COLO829 (cell line): Measurements from ENCODE around the gene GCAT.

ENCODE experiments used
- DNase-seq: peaks from one replicate; pipeline ENCODE4 v3.0.0; 2012; ENCODE audit warnings: low spot score

The GCAT gene

DNA sequence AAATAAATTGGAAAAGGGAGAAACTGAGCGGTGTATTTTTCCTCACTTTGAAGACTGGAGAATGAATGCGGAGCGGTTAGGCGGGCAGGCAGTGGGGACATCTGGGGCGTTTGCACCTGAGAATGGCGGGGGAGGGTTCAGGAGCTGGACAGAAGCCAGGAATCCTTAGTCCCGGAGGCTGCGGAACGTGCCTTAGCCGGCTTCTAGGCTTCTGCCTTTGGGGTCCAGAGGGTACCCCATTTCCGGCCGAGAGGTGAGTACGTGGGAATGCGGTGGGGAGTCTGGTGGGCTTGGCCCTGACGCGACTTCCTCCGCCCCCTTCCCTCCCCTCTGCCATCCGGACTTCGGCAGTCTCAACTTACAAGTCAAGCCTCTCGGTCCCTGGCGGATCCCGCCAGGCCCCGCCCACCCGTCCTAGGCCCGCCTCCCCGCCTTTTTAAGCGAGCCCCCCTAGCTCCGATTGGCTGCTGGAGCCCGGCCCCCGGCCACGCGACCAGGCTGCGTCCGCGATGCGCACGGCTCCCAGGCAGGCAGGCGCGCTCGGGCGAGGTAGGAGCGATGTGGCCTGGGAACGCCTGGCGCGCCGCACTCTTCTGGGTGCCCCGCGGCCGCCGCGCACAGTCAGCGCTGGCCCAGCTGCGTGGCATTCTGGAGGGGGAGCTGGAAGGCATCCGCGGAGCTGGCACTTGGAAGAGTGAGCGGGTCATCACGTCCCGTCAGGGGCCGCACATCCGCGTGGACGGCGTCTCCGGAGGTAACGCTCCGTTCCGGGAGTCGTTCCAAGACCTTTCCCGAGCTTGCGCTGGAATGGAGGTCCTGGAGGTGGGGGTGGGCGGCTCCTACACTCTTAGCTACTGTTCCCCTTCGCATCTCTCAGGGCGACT lies at the start of gene GCAT:
GCAT (plus strand) TSS at position 525 of the 884 bp plus-strand sequence; CDS start at position 559, 34 bp downstream.
- peak; percentile 98 for DNase-seq

DNA sequence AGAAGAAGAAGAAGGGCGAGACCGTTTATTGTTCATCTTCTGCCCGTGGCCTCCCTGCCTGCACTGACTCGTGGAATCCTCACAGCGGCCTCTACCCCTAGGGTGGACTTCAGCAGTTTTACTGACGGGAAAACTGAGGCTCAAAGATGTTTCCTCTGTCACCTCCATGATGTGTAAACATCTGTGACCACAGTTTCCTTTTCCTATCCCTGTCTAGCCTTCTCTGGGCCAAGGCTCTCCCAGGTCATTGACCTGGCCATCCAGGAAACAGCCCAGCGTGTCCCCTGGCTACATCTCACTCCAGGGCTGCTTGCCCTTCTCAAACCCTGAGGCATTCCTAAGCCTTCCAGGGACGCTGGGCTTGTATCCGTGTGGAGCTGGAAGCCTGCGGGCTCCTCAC lies 49.0 kb upstream of the GCAT start:
- no peak for DNase-seq

DNA sequence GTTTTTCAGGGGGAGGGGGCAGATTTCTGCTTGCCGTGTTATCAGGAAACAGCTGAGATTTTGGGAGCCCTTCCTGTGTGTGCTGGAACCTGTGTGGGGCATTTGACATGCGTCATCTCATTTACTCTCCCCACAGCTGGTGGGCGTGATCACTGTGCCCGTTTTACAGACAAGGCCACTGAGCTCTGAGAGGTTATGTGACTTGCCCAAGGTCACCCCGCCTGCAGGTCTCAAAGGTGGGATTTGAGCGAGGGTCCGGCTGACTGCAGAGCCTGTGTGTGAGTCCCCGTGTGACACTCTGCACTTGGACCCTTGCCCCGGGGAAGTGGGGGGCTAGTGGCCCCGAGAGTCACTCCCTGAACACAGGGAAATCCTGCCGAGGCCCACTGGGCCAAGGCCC lies 48.5 kb upstream of the GCAT start:
- no peak for DNase-seq

DNA sequence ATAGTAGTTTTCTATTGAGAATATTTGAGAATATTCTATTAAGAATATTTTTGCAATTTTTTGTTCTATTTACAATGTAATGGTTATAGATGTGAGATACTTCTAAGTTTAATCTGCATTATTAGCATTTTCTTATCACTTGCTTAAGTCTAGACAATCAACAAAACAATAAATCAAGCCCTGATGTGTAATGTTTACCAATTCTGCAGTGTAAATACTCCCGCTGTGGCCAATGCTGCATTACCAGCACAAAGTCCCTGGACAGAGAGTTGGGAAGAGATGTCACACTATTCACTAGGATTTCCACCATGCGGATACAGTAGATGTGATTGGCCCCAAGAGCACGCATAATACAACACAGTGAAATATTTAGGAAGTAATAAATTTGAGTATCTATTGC lies 47.6 kb upstream of the GCAT start:
- no peak for DNase-seq

DNA sequence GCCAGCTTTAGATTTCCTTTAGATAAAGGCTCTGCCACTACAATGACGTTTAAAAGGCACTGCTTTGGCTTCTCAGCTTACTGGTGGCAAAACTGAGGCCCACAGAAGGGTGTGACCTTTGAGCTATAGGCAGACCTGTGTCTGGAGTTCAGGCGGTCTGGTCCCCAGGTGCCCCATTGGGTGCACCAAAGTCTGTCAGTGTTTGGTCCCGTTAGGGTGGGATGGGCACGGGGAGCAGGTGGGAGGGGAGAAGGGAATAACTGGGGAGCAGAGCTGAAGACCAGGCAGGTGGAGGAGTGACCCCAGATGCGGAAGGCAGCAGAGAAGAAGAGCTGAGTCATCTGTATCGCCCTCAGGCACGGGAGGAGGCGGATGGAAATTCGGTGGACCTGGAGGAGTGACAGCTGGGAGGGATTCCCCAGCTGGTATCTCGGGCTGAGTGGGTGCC lies 45.3 kb upstream of the GCAT start:
- no peak for DNase-seq

DNA sequence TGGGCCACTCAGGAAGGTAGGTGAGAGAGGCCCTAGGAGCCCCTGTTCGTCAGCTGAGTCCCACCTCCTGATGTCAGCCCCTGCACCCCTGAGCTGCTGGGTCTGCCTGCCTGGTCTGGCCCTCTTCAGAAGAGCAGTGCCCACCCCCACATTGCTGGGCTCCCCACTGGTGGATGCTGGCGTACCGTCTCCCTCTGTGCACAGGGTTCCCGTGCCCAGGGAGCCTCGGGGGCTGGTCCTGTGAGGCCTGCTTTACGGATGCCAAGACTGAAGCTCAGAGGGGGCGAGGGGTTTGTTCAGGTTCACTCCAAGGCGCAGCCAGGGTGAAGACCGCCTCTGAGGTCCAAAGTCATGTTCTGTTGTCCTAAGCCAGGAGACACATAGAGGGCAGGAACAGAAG lies 44.7 kb upstream of the GCAT start:
- DNase-seq, result no peak

DNA sequence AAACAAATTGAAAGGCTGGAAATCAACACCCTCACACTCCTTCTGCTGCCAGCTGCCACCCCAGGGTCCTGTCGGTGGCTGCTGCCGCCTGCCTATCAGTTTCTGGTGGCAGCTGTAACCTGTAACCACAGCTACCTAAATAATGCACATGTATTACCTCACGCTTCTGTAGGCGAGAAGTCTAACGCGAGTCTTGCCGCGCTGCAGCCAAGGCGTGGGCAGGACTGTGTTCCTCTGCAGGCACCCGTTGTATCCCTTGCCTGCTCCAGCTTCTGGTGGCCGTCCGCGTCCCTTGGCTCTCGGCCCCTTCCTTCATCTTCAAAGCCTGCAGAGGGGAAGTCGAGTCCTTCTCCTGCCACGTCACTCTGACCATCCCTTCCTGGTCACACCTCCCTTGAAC lies 44.1 kb upstream of the GCAT start:
- no peak for DNase-seq

DNA sequence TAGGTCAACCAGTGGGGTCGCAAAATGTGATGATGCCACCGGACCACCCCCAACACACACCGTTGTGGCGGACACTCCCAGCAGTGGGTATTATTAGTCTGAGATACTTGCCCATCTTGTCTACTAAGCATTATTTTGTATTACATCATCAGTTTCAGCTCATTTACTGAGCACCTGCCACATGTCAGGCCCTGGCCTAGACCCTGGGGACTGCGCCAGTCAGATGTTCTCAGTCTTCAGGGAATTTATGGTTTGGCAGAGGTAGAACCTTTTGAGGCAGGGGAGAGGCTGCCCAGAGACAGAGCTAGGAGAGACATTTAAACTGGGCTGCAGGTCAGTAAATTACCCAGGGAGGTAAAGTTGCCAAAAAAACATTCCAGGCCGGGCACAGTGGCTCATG lies 43.1 kb upstream of the GCAT start:
- no peak for DNase-seq

DNA sequence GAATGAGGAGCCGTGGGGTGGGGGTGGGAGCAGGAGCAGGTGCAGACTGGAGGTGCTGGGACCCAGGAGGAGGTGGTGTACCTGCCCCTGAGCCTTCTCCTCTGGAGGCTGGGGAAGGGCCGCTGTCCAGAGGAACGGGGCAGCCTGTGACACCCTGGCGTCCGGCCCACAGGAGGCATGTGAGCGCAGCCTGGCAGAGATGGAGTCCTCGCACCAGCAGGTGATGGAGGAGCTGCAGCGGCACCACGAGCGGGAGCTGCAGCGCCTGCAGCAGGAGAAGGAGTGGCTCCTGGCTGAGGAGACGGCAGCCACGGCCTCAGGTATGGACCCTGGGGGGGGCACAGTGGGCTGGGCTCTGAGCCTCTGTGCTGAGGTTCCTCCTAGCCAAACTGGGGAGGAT lies 42.2 kb upstream of the GCAT start:
- no peak for DNase-seq

DNA sequence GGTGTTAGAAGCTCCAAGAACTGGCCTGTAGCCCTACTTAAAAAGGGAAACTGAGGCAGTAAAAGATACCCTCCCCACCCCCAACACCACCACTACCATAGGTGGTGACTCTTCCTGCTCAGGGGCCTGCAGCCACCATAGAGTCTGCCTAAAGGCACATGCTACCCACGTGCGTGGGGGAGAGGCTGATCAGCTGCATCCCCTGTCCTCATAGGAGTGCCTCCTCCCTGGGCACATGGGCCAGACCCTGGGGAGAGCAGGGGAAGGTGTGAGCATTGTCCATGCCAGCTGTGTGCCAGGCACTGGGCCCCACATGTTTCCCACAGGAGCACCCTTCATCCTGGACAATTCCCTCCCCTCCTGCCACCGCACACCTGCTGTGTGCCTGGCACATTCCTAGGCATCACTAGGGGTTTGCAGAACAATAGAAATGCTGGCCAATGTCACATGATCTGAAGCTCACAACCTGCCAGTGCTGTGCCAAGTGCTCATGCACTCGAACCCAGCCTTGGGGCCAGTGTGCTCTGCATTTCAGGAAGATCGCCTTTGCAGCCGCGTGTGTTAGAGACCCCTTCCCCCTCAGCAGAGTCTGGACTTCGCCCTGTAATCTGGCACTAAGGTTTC lies 41.7 kb upstream of the GCAT start:
- DNase-seq, result no peak

DNA sequence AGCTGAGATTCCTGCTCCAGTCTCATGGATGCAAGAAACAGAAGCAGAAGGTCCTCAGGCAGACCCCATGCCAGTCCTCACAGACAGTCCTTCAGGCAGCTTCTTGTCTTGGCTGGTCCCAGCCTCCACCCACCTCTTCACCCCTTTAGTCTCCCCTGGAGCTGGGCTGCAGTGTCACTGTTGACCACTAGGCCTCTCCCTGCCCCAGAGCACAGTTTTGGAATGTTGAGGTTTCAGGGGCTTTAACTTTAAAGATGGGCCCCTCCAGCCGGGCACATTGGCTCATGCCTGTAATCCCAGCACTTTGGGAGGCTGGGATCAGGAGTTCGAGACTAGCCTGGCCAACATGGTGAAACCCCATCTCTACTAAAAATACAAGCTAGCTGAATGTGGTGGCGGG lies 39.5 kb upstream of the GCAT start:
- DNase-seq, result no peak

DNA sequence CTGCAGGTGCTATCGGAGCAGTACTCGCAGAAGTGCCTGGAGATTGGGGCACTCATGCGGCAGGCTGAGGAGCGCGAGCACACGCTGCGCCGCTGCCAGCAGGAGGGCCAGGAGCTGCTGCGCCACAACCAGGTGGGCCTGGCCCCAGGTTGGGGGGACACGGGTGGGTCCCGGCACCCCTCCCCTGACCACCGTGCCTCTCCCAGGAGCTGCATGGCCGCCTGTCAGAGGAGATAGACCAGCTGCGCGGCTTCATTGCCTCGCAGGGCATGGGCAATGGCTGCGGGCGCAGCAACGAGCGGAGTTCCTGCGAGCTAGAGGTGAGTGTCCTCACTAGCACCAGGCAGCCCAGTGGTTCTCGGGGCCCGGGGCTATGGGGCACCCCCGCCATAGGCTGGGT lies 38.7 kb upstream of the GCAT start:
- no peak for DNase-seq

DNA sequence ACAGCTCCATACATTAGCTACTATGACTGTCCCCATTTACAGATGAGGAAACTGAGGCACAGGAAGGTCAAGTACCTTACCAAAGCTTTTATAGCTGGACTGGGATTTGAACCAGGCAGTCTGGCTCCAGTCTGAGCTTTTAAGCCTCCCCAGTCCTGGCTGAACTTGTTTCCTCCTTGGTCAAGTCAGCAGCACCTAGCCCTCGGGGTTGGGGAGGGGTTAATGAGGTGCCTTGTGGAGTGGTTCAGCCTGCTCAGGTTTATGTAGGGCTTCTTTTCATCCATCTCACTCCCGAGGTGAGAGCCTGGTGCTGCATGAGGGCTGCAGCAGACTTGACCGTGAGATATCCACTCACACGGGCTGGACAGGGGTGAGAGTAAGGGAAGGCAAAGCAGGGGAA lies 36.7 kb upstream of the GCAT start:
- DNase-seq, result no peak

DNA sequence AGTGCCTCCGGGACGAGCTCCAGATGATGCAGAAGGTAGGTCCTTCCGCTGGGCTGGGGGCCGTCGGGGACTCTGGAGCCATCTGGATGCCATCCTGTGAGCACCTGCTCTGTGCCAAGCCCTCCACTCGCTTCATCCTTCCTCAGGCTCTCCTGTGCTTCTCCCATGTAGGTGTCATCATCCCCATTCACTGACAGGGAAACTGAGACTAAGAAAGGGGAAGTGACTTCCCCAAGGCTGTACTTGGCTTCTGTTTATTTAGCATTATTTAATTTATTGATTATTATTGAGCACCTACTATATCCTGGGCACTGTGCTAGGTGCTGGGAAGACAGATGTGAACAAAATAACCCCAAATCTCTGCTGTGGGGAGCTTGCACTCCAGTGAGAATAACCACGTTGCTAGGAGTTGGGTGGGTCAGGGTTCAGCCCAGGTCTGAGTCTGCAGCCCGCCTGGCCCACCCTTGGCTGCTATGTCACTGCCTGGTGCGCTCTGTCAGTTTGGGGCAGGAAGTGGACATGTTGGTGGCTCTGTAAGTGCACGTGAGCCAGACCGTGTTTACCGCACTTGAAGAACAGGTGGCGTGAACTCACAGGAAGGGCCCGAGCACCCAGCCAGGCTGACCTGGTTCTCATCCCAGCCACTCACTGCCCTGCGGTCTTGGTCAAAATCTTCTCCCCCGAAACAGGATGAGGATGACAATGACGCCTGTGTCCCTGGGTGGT lies 35.9 kb upstream of the GCAT start:
- no peak for DNase-seq

DNA sequence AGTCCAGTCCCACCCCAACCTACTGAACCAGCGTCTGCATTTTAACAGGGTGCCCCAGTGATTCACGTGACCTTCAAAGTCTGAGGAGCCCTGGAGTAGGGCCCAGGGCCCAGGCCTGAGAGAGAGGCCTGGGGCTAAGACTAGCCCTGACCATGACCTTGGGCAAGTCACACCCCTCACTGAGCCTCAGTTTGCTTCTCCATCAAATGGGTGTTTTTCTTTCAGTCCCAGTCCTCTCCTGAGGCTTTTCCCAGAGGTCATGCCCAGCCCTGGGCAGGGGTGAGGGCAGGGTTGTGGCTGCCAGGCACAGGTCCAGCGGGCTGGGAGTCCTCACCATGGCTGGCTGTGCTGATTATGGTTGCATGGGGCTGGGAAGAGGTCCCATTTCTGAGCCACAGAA lies 33.0 kb upstream of the GCAT start:
- no peak for DNase-seq

DNA sequence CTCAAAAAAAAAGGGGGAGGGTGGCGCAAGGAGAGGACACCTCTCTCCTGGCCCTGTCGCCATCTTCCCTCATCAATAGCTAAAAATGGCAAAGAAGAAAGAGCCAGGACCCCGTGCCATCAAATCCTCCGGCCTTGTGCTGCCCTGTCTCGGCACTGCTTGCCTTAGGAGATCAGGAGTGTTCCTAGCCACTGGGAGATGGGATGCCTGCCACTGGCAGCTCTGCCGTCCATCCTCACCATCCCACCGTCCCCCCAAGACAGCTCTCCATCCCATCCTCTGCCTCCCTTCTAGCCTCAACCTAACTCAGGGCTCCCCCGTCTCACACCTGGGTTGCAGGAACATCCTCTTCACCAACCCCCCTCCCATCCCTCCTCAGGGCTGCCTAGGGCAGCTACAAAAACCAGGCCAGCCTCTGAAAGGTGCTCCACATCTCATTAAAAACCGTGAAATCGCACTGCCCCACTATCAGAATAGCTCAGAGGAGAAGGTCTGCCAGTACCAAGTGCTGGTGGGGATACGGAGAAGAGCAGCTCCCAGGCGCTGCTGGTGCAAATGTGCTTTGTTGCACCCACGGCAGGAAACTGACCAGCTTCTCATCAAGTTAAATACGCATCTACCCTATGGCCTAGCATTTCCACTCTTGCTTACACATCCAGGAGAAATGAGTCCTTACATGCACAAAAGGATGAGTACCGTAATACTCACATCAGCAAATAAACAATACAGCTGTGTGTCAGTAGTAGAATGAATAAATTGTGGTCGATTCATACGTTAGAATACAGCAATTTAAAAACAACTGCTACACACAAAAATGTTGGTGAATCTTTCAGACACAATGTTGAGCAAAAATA lies 31.7 kb upstream of the GCAT start:
- no peak for DNase-seq

DNA sequence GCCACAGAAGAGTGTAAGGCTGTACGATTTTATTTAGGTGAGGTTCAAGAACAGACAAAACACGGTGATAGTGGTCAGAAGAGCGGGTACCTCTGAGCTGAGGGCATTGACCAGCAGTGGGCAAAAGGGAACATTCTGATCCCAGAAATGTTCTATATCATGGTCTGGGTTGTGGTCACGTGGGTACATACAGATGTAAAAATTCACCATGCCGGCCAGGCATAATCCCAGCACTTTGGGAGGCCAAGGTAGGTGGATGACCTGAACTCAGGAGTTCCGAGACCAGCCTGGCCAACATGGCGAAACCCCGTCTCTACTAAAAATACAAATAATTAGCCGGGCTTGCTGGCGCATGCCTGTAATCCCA lies 31.1 kb upstream of the GCAT start:
- no peak for DNase-seq

DNA sequence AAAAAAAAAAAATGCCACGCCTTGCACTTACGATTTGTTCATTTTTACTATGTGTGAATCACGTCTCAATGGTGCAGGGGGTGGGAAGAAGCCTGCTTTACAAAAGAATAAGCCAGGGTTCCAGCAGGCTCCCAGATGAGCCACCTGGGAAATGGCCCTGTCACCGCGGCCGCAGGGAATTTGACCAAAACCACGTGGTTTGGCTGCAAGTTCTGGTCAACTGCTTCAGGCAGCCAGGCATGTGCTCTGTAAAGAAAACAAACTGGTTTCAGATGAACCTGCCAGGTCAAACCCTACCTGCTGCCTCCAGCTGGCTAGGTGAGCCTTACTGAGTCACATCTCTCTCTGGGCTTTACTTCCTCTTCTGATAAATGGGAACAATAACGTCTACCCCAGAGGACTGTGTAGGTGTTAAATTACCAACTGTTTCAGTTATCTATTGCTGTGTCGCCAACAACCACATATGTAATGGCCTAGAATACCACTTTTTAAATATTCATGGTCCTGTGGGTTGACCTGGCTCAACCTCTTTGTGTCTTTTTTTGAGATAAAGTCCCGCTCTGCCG lies 30.5 kb upstream of the GCAT start:
- DNase-seq, result peak; percentile 40

DNA sequence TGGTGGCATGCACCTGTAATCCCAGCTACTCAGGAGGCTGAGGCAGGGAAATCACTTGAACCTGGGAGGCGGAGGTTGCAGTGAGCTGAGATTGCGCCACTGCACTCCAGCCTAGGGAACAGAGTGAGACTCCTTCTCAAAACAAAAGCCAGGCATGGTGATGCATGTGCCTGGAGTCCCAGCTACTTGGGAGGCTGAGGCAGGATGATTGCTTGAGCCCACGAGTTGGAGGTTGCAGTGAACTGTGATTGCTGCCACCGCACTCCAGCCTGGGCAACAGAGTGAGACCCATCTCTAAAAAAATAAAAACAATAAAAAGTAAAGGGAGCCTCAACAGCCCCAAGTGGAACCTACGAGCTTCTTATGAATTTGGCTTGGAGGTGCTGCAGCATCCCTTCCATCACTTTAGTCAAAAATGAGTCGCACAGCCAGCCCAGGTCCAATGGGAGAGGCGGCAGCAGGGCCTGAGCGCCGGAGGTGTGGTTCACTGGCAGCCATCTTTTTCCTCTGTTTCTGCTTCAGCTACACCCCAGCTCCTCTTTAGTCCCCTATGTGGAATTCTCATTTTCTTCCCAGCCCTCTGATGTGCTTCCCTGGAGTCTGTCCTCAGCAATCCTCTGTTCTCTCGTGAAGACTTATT lies 29.2 kb upstream of the GCAT start:
- DNase-seq, result no peak

DNA sequence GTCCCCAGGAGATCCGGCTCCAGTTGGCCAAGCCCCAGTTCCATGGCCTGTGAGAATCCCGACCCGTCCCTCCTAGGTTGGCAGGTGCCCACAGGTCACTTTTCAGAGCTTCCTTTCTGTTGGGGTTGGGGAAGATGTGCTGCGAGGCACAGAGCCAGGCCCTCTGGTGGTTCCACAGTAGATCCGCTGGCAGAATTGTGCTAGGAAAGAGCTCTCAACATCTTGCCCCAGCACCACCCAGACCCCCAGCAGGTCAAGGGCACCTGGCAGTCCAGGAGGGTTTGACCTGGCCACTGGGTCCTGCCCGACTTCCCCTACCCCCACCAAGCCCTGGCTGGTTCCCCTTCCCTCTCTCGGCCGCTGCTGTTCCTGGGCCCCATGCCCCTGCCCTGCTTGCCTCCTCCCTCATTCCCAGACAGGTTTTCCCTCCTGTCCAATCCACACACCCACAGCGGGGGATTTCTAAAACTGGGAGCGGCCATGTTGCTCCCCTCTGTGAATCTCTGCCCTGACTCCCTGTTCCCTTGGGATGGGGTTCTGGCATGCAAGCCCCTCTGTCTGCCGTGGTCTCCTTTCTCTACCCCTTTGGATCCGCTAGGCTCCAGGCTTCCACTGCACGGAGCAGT lies 26.2 kb upstream of the GCAT start:
- no peak for DNase-seq
